Glutamatergic neuron (in vitro differentiated cells): ENCODE measurements around the gene AUTS2. TPM values are rescaled to one million over a fixed set of nuclear protein-coding genes. Genes with fewer than 3 reads are reported as not detected.

Experiments
- DNase-seq: peaks from one replicate; pipeline ENCODE4 v3.0.0; 2022
- H3K27ac Mint-ChIP-seq: one replicate; pipeline ENCODE4 v1.8.0; 2020; ENCODE audit warnings: mild to moderate bottlenecking, mixed read lengths, inconsistent platforms; ENCODE audit not compliant: unreplicated experiment
- H3K27me3 Mint-ChIP-seq: one replicate; pipeline ENCODE4 v1.8.0; 2020; ENCODE audit warnings: mild to moderate bottlenecking, moderate library complexity, mixed read lengths, inconsistent platforms; ENCODE audit not compliant: unreplicated experiment
- H3K36me3 Mint-ChIP-seq: one replicate; pipeline ENCODE4 v1.8.0; 2020; ENCODE audit warnings: mild to moderate bottlenecking, mixed read lengths, inconsistent platforms; ENCODE audit not compliant: unreplicated experiment
- H3K4me1 Mint-ChIP-seq: one replicate; pipeline ENCODE4 v1.8.0; 2020; ENCODE audit warnings: mild to moderate bottlenecking, low read depth, mixed read lengths, inconsistent platforms; ENCODE audit not compliant: unreplicated experiment
- H3K4me3 Mint-ChIP-seq: one replicate; pipeline ENCODE4 v1.8.0; 2020; ENCODE audit warnings: mild to moderate bottlenecking, mixed read lengths, inconsistent platforms; ENCODE audit not compliant: unreplicated experiment
- H3K9me3 Mint-ChIP-seq: one replicate; pipeline ENCODE4 v1.8.0; 2020; ENCODE audit warnings: mild to moderate bottlenecking, moderate library complexity, mixed read lengths, inconsistent platforms; ENCODE audit not compliant: unreplicated experiment
- total RNA-seq: library from RNA; stranded (reverse); fragmentation: NEBNext Ultra II Directional; extraction: Animal tissue kit (Norgen Biotek cat#: 25700); gene quantifications from one replicate; pipeline ENCODE4 v1.2.1, GENCODE V29; 2021; ENCODE audit not compliant: unreplicated experiment
- TF ChIP-seq, protein P1 (sequence below): fragments of 200-600 bp; sonication (generic); IDR thresholded peaks from one replicate; pipeline ENCODE4 v1.5.0; 2021; ENCODE audit not compliant: partially characterized antibody, unreplicated experiment

The AUTS2 gene
- total RNA-seq, 1 donor from 2014 or later = 300 TPM

- no peak for DNase-seq
- Mint-ChIP-seq H3K4me1 (peaks cover 37% of the 10 kb centered on the region), H3K9me3 (peaks cover 12% of the 10 kb centered on the region), H3K36me3 (no peaks in the 10 kb centered on the region), H3K4me3 (no peak overlapping the region), H3K27me3 (peaks cover 13% of the 10 kb centered on the region), H3K27ac (no peak overlapping the region)
- TF ChIP-seq, protein P1, sequence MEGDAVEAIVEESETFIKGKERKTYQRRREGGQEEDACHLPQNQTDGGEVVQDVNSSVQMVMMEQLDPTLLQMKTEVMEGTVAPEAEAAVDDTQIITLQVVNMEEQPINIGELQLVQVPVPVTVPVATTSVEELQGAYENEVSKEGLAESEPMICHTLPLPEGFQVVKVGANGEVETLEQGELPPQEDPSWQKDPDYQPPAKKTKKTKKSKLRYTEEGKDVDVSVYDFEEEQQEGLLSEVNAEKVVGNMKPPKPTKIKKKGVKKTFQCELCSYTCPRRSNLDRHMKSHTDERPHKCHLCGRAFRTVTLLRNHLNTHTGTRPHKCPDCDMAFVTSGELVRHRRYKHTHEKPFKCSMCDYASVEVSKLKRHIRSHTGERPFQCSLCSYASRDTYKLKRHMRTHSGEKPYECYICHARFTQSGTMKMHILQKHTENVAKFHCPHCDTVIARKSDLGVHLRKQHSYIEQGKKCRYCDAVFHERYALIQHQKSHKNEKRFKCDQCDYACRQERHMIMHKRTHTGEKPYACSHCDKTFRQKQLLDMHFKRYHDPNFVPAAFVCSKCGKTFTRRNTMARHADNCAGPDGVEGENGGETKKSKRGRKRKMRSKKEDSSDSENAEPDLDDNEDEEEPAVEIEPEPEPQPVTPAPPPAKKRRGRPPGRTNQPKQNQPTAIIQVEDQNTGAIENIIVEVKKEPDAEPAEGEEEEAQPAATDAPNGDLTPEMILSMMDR = no peak
Measured at GRCh38 chr7:70761711-70762328, 1163.5 kb downstream of the AUTS2 start.

- H3K9me3 Mint-ChIP-seq = peaks cover 12% of the 10 kb centered on the region
- peak overlapping the region; percentile 62 for H3K27ac Mint-ChIP-seq
- no peak overlapping the region for H3K4me3 Mint-ChIP-seq
- peaks cover 33% of the 10 kb centered on the region for H3K4me1 Mint-ChIP-seq
- H3K27me3 Mint-ChIP-seq = peaks cover 13% of the 10 kb centered on the region
- no peak for DNase-seq
- TF ChIP-seq, protein P1 = no peak
- peaks cover under 1% of the 10 kb centered on the region for H3K36me3 Mint-ChIP-seq
Measured at GRCh38 chr7:70762696-70763095, 1164.4 kb downstream of the AUTS2 start.

DNA sequence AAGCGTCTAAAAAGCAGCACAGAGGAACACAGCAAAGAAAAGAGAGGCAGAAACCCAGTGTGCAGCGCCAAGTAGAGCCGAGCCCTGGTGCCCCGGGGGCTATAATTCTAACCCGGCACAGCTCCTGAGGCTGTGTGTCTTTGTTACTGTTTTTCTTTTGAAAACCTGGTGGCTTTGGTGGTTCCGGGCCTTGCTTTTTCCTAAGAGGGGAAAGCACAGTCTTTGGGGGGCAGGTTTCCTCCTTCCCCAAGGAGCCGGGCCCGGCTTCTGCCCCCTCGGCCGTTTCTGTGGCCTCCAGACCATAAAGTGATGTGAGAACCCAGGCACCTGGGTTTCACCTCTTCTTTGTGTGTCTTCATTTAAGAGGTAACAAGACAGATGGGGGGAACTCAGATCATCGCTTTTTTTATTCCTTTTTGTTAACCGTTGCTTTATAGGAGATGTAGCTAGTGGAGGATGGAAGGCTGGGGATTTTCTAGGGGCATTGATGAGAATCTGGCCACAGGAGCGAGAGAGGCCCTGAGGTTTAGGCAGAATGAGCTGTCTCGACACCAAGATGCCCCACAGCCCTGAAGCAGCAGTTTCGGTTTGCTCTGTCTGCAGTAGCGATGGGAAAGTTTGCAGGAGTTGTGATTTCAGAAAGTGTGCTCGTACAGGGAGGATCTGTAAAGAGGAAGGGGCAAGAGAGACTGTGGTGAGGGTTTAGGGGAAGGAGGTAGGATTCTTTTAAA lies 1165.9 kb downstream of the AUTS2 start:
- H3K27ac Mint-ChIP-seq = peak overlapping the region; percentile 6
- peaks cover 15% of the 10 kb centered on the region for H3K27me3 Mint-ChIP-seq
- H3K9me3 Mint-ChIP-seq = peaks cover 12% of the 10 kb centered on the region
- H3K36me3 Mint-ChIP-seq = peaks cover 4% of the 10 kb centered on the region
- H3K4me1 Mint-ChIP-seq = peaks cover 25% of the 10 kb centered on the region
- no peak overlapping the region for H3K4me3 Mint-ChIP-seq
- TF ChIP-seq, protein P1 = no peak
- no peak for DNase-seq

DNA sequence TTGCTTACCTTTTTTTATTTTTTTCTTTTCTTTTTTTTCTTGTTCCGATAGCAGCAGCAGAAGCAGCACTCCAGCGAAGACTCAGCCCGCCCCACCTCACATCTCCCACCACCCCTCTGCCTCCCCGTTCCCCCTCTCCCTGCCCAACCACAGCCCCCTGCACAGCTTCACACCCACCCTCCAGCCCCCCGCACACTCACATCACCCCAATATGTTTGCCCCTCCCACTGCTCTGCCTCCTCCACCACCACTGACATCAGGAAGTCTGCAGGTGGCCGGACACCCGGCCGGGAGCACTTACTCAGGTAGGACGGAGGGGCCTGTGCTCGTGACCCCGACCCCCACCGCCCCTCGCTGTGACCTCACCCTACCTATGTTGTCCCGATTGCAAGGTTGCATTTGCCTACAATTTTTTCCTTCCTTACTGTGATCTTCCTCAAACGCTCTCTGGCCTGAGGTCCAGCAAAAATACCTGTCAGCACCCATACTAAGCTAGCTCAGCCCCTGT lies 1166.5 kb downstream of the AUTS2 start:
- peaks cover 12% of the 10 kb centered on the region for H3K9me3 Mint-ChIP-seq
- peaks cover 25% of the 10 kb centered on the region for H3K4me1 Mint-ChIP-seq
- DNase-seq = no peak
- peaks cover 15% of the 10 kb centered on the region for H3K27me3 Mint-ChIP-seq
- H3K36me3 Mint-ChIP-seq = peaks cover 4% of the 10 kb centered on the region
- H3K4me3 Mint-ChIP-seq = no peak overlapping the region
- H3K27ac Mint-ChIP-seq = no peak overlapping the region
- TF ChIP-seq, protein P1 = no peak

GRCh38 chr7:70765651-70766050 lies 1167.4 kb downstream of the AUTS2 start:
- Mint-ChIP-seq H3K27ac (peak overlapping the region; percentile 38), H3K4me3 (no peak overlapping the region)

More at GRCh38 chr7:70765651-70766050, 1167.4 kb downstream of the AUTS2 start:
- H3K27me3 Mint-ChIP-seq = peaks cover 12% of the 10 kb centered on the region
- peaks cover 12% of the 10 kb centered on the region for H3K9me3 Mint-ChIP-seq
- TF ChIP-seq, protein P1 = no peak
- DNase-seq = no peak
- H3K4me1 Mint-ChIP-seq = peaks cover 25% of the 10 kb centered on the region
- peaks cover 4% of the 10 kb centered on the region for H3K36me3 Mint-ChIP-seq
